GM12801 (cell line): ENCODE data around the gene ARHGDIA.

Experiments used
- TF ChIP-seq, protein P1 (sequence below): IDR thresholded peaks from one replicate; pipeline ENCODE4 v1.5.1; 2011; ENCODE audit warnings: control low read depth; ENCODE audit not compliant: insufficient read length; ENCODE audit errors: extremely low read depth

The ARHGDIA gene

GRCh38 chr17:81863123-81863675, 7.9 kb downstream of the ARHGDIA start:
- TF ChIP-seq, protein P1, sequence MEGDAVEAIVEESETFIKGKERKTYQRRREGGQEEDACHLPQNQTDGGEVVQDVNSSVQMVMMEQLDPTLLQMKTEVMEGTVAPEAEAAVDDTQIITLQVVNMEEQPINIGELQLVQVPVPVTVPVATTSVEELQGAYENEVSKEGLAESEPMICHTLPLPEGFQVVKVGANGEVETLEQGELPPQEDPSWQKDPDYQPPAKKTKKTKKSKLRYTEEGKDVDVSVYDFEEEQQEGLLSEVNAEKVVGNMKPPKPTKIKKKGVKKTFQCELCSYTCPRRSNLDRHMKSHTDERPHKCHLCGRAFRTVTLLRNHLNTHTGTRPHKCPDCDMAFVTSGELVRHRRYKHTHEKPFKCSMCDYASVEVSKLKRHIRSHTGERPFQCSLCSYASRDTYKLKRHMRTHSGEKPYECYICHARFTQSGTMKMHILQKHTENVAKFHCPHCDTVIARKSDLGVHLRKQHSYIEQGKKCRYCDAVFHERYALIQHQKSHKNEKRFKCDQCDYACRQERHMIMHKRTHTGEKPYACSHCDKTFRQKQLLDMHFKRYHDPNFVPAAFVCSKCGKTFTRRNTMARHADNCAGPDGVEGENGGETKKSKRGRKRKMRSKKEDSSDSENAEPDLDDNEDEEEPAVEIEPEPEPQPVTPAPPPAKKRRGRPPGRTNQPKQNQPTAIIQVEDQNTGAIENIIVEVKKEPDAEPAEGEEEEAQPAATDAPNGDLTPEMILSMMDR, result no peak

GRCh38 chr17:81860756-81861568, 10.2 kb downstream of the ARHGDIA start:
- TF ChIP-seq, protein P1, result no peak

- TF ChIP-seq, protein P1, result no peak
These were observed 11.0 kb downstream of the ARHGDIA start, which contains the start of gene P4HB for GRCh38 chr17:81859906-81860755. Gene P4HB, minus strand, starts transcription at chr17:81860535. Its CDS starts 64 bp downstream, at chr17:81860471.

DNA sequence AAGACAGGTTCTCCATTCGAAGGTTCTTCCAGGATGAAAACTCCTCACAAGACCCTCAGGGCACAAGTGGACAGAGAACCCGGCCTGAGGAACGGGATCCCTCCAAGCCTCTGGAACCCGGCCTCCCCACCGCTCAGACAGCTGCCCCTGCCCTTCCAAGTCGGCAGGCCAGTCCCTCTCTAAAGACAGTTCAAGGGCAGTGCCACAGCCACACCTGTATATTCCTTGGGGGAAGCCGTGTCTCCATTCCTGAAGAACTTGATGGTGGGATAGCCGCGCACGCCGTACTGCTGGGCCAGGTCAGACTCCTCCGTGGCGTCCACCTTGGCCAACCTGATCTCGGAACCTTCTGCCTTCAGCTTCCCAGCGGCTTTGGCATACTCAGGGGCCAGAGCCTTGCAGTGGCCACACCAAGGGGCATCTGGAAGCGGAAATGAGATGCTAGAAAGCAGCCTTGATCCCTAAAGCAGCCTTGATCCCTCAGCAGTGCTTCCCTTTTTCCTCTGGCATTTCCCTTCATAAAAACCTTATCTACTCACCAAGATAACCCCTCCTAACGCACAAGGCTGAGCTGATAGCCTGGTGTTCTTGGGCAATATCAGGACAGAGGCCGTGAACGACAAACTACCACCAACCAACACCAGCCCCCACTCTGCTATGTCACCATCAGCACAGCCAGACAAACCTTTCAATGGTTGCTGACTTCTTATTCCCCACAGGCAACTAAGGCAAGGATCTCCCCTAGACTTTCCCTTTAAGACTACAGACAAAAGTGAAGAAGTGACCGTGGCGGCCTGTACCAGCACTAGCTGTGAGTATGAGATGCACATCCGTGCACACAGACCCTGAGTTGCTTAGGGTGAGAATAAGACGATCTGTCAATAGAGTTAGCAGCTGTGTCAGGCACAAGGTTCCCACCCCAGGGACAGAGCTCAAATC, 11.9 kb downstream of the ARHGDIA start:
- TF ChIP-seq, protein P1, result no peak

DNA sequence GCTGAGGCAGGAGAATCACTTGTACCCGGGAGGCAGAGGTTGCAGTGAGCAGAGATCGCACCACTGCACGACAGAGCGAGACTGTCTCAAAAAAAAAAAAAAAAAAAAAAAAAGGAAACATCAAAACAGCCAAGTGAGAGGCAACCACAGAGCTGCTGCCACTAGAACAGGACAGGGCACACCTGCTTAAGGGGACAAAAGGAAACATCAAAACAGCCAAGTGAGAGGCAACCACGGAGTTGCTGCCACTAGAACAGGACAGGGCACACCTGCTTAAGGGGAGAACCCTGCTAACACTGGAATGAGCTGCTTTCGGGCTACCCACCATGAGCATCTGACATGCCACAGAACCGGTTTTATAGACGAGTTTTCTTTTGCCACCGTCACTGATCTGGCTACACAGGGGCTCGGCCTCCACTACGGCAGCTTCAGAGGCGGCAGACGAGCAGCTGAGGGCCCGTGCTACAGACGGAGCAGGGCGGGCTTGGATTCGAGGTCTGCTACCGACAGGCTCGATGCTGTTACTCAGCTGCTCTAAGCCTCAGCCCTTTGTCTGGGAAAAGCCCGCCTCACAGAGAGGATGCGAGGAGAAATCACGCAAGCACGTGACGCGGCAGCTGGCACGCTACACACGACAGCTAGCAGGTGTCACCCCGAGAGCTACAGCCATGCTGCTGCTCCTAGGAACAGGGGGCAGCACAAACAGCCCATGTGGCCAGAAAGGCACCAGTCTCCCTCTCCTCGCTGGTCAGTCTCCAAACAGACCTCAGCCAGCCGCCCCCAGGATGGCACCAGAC, 12.8 kb downstream of the ARHGDIA start:
- TF ChIP-seq, protein P1, result no peak

DNA sequence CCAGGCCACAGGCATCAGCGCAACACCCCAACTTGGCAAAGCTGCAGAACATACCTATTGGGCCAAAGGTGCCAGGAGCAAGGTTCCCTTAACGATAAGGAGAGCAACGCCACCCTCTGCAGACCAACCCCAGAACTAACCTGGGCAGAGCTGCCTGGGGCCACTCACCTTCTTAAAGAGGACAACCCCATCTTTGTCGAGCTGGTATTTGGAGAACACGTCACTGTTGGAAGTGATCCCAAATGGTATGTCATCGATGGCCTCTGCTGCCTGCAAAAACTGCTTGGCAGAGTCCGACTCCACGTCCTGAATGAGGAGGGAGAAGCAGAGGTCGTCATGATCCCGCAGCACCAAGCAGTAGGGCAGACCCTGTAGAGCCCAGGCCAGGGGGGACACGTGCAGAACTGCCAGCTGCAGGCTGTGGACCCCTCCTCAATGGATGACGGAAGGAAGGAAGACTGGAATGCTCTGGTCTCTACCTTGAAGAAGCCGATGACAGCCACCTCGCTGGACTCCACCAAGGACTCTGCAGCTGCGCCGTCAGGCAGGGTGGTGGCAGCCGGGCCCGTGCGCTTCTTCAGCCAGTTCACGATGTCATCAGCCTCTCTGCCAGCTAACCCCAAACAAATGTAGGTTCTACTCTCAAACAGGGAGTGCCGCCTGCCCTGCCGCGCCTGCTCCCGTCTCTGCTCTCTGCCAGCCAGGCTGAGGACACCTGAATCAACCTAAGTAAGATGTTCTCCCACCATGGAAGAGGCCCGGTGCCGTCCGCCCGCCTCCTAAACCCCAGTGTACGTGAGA, 16.0 kb downstream of the ARHGDIA start:
- TF ChIP-seq, protein P1, result no peak
